RWPE1 (cell line): ENCODE results near the gene ANKRD44.

Source experiments
- CTCF ChIA-PET: fragments of 350-600 bp; sonication (Branson Sonifier 250); formaldehyde crosslinking; extraction: SDS; loops from one replicate; lab custom pipeline; 2021; lab: Yijun Ruan, JAX
- POLR2A ChIA-PET: fragments of 400-600 bp; formaldehyde crosslinking; extraction: SDS; loops from one replicate; lab custom pipeline; 2020; ENCODE audit warnings: antibody characterized with exemption; ENCODE audit not compliant: low non-redundant PET; lab: Yijun Ruan, JAX
- DNase-seq: peaks from one replicate; pipeline ENCODE4 v3.0.0; 2012; ENCODE audit warnings: low spot score
- H3K27ac ChIP-seq: fragments of 450-650 bp; 2 replicates; pipeline ENCODE4 v1.5.1; 2017
- TF ChIP-seq, protein P1 (sequence below): fragments of 450-650 bp; conservative IDR thresholded peaks from 2 replicates; pipeline ENCODE4 v1.5.1; 2017; ENCODE audit warnings: low read depth, mild to moderate bottlenecking

ANKRD44 gene

DNA sequence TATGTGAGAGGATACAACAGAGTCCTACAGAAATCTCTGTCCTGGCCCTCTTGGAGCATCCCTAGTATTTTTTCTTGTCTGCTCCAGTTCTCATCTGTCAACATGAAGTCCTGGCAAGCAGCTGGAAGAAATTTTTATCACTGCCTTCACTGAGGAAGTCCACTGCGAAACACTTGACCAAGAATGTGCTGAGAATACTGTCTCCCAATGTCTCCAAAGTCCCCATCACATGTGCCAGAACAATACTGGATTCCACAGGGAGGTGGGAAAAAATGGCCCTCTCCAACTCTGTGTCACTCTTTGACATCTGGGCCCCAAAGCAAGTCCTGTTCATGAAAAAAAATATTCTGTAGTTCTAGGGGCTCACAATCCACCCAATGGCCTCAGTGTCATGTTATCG, 351.3 kb downstream of the ANKRD44 start:
- DNase-seq, result no peak
- ChIA-PET CTCF (interaction anchor here (0.9 kb wide), 1 partner anchor 24 kb away, joined by 7 read pairs; no protein-coding TSS in a partner anchor), POLR2A (no interaction called here)
- TF ChIP-seq, protein P1, sequence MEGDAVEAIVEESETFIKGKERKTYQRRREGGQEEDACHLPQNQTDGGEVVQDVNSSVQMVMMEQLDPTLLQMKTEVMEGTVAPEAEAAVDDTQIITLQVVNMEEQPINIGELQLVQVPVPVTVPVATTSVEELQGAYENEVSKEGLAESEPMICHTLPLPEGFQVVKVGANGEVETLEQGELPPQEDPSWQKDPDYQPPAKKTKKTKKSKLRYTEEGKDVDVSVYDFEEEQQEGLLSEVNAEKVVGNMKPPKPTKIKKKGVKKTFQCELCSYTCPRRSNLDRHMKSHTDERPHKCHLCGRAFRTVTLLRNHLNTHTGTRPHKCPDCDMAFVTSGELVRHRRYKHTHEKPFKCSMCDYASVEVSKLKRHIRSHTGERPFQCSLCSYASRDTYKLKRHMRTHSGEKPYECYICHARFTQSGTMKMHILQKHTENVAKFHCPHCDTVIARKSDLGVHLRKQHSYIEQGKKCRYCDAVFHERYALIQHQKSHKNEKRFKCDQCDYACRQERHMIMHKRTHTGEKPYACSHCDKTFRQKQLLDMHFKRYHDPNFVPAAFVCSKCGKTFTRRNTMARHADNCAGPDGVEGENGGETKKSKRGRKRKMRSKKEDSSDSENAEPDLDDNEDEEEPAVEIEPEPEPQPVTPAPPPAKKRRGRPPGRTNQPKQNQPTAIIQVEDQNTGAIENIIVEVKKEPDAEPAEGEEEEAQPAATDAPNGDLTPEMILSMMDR, result no peak
- no peak overlapping the region for H3K27ac ChIP-seq

DNA sequence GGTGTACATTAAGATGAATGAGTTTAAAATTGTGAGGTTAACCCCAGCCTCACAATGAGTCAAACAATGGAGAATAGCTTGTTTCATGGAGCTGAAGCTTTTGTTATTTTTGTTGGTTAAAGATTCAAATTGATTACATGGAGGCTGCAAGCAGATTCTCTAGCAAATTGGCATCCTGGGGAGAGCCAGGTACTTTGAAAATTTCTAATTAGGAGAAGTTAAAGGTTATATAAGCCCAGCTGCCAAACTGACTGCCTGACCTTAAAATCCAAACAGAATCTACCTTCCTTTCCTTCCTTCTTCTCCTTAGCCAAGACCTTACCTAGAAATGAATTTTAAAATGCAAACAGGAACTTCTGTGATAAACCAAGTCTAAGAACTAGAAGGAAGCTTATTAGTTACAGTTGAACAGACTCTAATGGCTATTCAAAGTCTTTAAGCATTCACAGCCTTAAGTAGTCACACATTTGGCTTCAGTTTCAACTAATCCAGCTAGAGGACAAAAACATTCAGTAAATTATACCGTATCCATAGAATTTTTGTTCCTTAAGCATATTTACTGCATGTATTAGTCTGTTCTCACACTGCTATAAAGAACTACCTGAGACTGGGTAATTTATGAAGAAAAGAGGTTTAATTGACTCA, 352.6 kb downstream of the ANKRD44 start:
- CTCF ChIA-PET, result interaction anchor here (0.6 kb wide), 1 partner anchor 29 kb away, joined by 4 read pairs; no protein-coding TSS in a partner anchor
- POLR2A ChIA-PET, result no interaction called here

DNA sequence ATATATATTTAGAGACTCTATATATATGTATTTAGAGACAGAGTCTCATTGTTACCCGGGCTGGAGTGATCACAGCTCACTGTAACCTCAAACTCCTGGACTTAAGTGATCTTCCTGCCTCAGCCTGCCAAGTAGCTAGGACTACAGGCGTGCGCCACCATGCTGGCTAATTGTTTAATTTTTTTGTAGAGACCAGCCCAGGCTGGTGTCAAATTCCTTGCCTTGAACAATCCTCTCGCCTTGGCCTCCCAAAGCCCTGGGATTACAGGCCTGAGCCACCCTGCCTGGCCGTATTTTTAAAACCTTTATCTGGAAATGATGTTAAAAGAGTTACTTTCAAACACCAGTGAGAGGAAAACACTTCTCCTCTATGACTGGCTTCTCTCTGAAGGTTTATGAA, 353.1 kb downstream of the ANKRD44 start:
- no peak overlapping the region for H3K27ac ChIP-seq
- POLR2A ChIA-PET, result no interaction called here
- TF ChIP-seq, protein P1, result no peak
- DNase-seq, result no peak
- CTCF ChIA-PET, result no interaction called here

More for the DNA sequence above, 352.6 kb downstream of the ANKRD44 start:
- DNase-seq, result no peak
- TF ChIP-seq, protein P1, result no peak
- H3K27ac ChIP-seq, result no peak overlapping the region

DNA sequence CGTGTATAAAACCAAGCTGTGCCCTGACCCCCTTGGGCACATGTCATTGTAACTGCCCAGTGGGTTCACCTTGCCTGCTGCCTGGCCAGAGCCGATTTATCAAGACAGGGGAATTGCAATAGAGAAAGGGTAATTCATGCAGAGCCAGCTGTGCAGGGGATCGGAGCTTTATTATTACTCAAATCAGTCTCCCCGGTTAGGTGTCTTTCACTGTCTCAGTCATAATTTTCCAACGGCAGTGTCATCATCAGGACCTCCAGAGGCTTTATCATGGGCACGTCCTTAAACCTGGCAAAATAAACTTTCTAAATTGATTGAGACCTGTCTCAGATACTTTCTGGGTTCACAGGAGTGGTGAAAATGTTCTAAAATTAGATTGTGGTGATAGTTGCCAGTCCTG, 354.5 kb downstream of the ANKRD44 start:
- no peak for DNase-seq
- ChIA-PET CTCF (no interaction called here), POLR2A (no interaction called here)
- no peak overlapping the region for H3K27ac ChIP-seq
- TF ChIP-seq, protein P1, result no peak

DNA sequence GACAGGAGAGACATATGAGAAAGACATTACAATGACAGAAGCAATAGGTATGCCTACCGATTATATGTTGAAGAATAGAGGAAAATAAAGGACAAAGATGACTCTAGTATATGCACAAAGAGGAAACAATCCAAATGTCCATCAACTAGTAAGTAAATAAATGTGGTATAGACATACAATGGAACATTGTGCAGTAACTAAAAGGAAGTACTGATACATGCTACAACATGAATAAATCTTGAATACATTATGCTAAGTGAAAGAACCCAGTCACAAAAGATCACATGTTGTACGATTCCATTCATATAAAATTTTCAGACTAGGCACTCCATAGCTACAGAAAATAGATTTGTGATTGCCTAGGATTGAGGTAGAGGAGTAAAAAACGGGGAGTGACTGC, 355.5 kb downstream of the ANKRD44 start:
- ChIA-PET POLR2A (no interaction called here), CTCF (interaction anchor here (0.5 kb wide), 1 partner anchor 346 kb away, joined by 3 read pairs; no protein-coding TSS in a partner anchor)
- no peak overlapping the region for H3K27ac ChIP-seq
- TF ChIP-seq, protein P1, result no peak
- no peak for DNase-seq

DNA sequence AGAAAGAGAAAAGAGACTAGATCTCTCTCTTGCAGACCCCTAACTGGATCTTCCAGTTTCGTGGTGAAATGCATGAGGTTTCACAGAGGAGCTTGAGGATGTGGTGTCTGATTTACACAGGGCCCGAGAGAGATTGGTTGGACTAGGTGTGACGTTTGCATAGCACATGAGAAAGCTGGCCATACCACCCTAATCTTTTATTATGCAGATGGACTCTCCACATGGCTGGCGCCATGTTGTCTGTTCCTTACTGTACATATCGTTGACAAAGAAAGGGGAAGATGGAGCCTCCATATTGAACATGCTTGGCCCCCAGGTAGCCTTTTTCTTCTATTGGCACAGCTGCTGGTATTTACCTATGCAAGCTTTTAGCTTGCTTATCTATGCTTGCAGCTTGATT, 356.6 kb downstream of the ANKRD44 start:
- TF ChIP-seq, protein P1, result no peak
- POLR2A ChIA-PET, result no interaction called here
- no peak for DNase-seq
- CTCF ChIA-PET, result no interaction called here
- no peak overlapping the region for H3K27ac ChIP-seq
